Chondrocyte (in vitro differentiated cells): Measurements from ENCODE around the gene SLC39A11. TPM values are rescaled to one million over a fixed set of nuclear protein-coding genes. Genes with fewer than 3 reads are reported as not detected.

Source experiments
- DNase-seq: peaks from one replicate; pipeline ENCODE4 v3.0.0; 2021; ENCODE audit warnings: mixed read lengths, low spot score
- H3K27ac Mint-ChIP-seq: one replicate; pipeline ENCODE4 v1.8.0; 2021; ENCODE audit warnings: mild to moderate bottlenecking, moderate library complexity, mixed read lengths; ENCODE audit not compliant: unreplicated experiment
- H3K27me3 Mint-ChIP-seq: 2 replicates; pipeline ENCODE4 v1.8.0; 2021; ENCODE audit warnings: low read depth, mixed read lengths
- H3K36me3 Mint-ChIP-seq: 2 replicates; pipeline ENCODE4 v1.8.0; 2021; ENCODE audit warnings: low read depth, mixed read lengths
- H3K4me1 Mint-ChIP-seq: 2 replicates; pipeline ENCODE4 v1.8.0; 2021; ENCODE audit warnings: low read depth, mild to moderate bottlenecking, mixed read lengths
- H3K4me3 Mint-ChIP-seq: one replicate; pipeline ENCODE4 v1.8.0; 2021; ENCODE audit warnings: mild to moderate bottlenecking, moderate library complexity, mixed read lengths; ENCODE audit not compliant: unreplicated experiment
- H3K9me3 Mint-ChIP-seq: 2 replicates; pipeline ENCODE4 v1.8.0; 2021; ENCODE audit warnings: low read depth, mixed read lengths
- CTCF ChIP-seq: fragments of 200-600 bp; sonication (generic); IDR thresholded peaks from 2 replicates; pipeline ENCODE4 v1.5.0; 2021; ENCODE audit warnings: antibody characterized with exemption, mild to moderate bottlenecking, moderate library complexity
- total RNA-seq: library from RNA; stranded (reverse); gene quantifications from 3 replicates; pipeline ENCODE4 v1.2.1, GENCODE V29; 2021

SLC39A11 gene
- total RNA-seq, 1 donor from 2014 or later: 25.3 TPM

- TF ChIP-seq CTCF: no peak
- H3K27me3 Mint-ChIP-seq: no peaks in the 10 kb centered on the region
- H3K4me1 Mint-ChIP-seq: no peaks in the 10 kb centered on the region
- no peak overlapping the region for H3K4me3 Mint-ChIP-seq
- no peak for DNase-seq
- peaks cover 5% of the 10 kb centered on the region for H3K36me3 Mint-ChIP-seq
- H3K9me3 Mint-ChIP-seq: peaks cover 13% of the 10 kb centered on the region
- no peak overlapping the region for H3K27ac Mint-ChIP-seq
These were observed 231.7 kb downstream of the SLC39A11 start for GRCh38 chr17:72860778-72861177.

- TF ChIP-seq CTCF: no peak
- Mint-ChIP-seq H3K36me3 (peaks cover 5% of the 10 kb centered on the region), H3K4me3 (no peak overlapping the region), H3K4me1 (no peaks in the 10 kb centered on the region), H3K27me3 (no peaks in the 10 kb centered on the region), H3K9me3 (peaks cover 13% of the 10 kb centered on the region), H3K27ac (no peak overlapping the region)
- DNase-seq: no peak
These were observed 233.5 kb downstream of the SLC39A11 start for GRCh38 chr17:72858826-72859495.

DNA sequence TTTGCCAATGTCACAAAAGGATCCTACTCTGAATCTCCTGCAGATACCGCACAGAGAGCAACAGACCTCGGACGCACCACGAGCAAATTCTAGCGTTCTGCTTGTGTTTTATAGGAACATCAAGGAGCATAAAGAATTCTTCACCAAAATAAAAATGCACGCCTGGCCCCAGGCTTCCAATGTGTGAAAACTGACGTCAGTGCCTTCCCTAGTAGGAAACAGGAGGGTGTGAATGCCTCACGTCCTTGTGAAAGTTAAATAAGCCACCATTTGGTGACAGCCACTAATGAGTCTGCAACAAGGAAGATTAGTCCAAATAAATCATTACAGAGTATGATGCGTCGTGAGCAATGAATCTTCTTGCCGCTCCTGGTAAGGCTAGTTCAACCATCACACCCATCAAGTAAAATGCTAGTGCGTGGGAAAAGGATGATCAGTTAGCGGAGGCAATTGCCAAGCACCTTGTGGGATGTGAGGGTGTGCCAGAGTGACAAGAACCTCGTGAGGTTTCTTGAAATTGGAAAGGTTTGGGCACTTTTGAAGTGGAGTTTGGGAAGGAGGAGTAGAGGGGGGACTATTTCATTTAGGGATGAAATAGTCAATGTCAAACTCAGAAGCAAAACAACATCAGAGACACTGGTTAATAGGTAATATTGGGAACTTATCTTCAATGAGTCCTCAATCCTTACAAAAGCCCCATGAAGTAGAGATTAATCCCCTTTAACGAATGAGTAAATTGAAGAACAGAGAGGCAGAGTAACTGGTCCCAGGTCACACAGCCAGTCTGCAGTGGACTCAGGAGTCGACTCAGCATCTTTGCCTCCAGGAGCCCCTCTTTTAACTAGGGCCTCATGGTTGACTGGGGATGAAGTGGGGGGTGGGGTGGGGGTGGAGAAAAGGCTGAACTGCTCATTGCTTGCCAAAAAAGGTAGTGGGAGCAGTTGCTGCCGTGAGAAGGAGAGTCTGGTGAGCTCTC, 238.8 kb downstream of the SLC39A11 start:
- peaks cover 5% of the 10 kb centered on the region for H3K36me3 Mint-ChIP-seq
- H3K27ac Mint-ChIP-seq: no peak overlapping the region
- no peak for DNase-seq
- no peak for TF ChIP-seq CTCF
- no peaks in the 10 kb centered on the region for H3K27me3 Mint-ChIP-seq
- H3K4me1 Mint-ChIP-seq: no peaks in the 10 kb centered on the region
- peaks cover 10% of the 10 kb centered on the region for H3K9me3 Mint-ChIP-seq
- no peak overlapping the region for H3K4me3 Mint-ChIP-seq

DNA sequence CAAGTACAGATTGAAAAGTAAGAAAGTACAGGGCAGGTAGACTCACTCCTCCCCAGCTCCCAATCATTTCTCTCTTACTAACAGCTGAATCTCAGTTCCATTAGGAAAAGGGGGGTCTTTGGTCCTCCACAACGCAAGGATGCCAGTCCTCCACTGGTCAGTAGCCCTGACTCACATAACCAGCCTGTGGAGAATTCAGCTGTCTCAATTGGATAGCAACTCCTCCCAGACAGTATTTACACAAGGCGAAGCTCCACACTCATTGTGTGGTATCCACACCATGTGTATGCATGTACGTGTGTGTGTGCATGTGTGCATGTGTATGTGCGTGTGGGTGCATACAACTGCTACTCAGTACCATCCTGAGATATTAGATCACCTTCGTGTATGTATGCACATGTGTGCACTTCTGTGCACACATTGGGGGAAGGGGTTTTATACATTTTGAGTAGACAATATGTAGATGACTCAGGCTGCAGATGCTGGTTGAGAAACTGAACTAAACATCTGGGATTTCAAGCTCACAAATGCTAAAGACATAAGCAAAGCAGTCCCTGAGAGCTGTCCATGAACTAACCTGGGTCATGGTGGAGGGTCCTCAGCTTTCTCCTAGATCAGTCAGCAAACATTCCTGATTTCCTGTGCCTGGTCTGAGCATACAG, 240.1 kb downstream of the SLC39A11 start:
- no peak for TF ChIP-seq CTCF
- H3K4me1 Mint-ChIP-seq: no peaks in the 10 kb centered on the region
- no peak overlapping the region for H3K27ac Mint-ChIP-seq
- H3K27me3 Mint-ChIP-seq: no peaks in the 10 kb centered on the region
- H3K4me3 Mint-ChIP-seq: no peak overlapping the region
- H3K9me3 Mint-ChIP-seq: no peaks in the 10 kb centered on the region
- DNase-seq: no peak
- H3K36me3 Mint-ChIP-seq: no peaks in the 10 kb centered on the region
